GM19351 (cell line): ENCODE measurements around the gene CAPN9.
"Not testable (repeated sequence)": the region's sequence is repeated elsewhere in the genome, so short reads cannot be mapped to it uniquely, and the experiment has no call there.

Experiments
- ATAC-seq: cut with Tn5 transposase; IDR thresholded peaks from one replicate; pipeline ENCODE4 v1.9.1; 2021; ENCODE audit warnings: mild to moderate bottlenecking, moderate library complexity; ENCODE audit not compliant: unreplicated experiment

CAPN9 gene

DNA sequence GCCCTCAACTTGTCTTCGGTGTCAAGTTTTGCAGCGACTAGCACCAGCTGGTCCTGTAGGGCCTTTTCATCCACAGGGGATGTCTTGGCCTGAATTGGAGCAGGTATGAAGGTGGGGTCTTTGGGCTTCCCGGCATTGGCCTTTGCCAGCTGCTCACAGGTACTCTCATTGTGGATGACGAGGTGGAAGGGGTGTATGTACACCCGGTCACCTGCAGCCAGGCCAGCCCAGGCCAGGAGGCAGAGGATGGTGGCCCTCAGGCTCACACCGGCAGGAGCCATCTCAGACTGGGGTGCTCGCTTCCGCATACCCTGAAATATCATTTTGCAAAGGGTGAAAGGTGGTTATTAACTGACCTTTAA, 36.7 kb upstream of the CAPN9 start:
- ATAC-seq = no peak

DNA sequence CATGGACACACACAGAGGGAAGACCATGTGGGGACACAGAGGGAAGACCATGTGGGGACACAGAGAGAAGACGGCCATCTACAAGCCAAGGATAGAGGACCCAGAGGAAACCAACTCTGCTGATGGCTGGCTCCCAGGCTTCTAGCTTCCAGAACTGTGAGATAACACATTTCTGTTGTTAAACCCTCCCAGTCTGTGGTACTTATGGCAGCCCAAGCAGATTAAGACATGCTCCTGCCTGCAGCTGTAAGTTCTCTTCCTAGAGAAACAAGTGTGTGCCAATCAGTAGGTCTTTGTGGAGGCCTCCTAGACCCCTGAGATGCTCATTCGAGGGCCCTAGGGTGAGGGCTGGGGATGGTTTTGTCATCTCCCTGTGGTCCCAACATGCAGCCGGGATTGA, 35.9 kb upstream of the CAPN9 start:
- no peak for ATAC-seq

DNA sequence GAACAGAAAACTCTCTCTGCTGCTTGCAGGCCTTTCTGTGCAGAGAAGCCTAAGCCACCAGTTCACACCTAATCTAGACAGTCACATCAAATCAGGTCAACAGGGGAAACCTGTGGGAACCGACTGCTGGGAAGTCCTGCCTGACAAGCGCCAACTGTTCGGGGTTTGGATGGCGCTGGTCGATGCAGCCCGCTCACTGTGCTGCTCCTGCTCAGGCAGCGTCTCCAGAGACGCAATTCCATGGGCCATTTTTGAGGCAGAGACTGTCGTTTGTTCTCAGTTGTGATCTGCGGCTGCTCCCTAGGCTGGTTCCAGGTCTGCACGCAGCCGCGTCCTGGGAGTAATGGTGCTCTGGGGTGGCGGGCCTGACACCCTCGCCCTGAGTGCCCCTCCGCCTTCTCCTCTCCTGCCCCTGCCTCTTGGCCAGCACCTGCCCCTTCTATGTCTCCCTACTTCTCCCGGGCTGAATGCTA, 34.7 kb upstream of the CAPN9 start:
- no peak for ATAC-seq

DNA sequence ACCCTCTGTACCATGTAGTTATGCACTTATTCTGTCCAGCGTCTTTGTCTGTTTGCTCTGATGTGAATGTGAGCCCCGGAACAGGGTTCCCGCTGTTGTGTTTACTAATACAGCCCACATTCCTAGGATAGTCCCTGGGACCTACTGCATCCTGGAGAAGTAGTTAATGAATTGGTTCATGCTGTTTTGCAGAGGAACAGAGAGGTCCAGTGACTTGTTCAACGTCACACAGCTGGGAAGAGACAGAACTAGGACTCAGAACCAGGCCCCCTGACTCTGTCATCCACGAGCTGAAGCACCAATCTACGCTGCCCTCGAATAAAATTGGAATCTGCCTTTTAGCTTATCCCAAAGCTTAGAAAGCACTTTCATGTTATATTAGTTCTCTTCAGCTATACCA, 34.0 kb upstream of the CAPN9 start:
- no peak for ATAC-seq

DNA sequence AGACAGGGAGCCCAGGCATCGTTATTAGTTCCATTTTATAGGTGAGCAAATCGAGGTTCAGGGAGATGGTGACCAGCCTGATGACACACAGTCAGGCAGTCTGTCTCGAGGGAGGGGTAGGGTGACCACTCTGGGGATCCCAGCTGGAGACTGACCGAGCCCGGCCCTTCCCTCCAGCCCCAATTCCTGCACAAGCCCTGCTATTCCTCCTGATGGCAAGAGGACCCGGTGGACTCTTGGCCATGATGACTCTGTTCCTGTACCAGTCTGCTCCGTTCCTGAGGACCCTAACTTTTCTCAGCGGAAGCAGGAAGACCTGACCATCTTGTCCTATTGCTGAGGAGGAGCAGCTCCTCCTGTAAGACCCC, 33.7 kb upstream of the CAPN9 start:
- ATAC-seq = no peak

DNA sequence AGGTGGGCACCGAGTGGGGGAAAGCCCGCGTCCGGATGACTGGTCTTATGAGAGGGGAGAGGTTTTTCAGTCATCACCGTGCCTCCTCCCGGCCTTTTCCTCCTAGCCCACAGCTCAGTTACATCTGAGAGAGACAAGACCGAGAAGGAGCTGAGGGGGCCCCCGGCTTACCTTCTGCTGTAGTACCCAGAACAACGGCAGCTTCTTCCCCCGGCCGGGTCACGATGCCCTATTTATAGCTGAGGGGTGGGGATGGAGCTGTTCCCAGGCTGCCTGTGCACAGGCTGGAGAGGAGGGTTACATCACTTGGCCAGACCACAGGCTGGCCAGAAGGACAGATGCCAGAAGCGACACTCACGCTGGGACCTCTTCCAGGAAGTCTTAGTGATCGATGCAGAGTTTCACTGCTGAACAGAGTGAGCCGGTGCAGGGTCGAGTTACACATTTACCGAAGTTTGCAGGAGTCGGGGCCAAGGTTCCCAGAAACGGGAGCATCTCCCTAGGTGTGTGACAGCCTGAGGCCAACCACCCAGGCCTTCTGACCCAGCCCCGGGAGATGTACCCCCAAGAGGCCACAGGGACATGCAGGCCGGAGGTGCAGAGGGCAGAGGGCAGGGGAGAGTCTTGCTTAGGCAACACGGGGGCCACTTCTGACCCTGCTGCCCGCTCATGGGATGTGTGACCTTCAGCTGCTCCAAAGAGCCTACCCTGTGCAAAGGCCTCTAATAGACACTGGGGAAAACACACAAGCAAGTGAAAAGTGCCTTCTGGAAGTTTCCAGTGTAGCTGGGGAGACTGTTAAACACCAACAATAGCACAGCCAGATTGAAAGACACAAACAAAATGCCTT, 33.0 kb upstream of the CAPN9 start, which contains the start of gene AGT:
Gene AGT, minus strand, starts transcription at position 208 of the 850 bp plus-strand sequence. CDS start 3,299 bp downstream, outside the sequence.
- no peak for ATAC-seq

DNA sequence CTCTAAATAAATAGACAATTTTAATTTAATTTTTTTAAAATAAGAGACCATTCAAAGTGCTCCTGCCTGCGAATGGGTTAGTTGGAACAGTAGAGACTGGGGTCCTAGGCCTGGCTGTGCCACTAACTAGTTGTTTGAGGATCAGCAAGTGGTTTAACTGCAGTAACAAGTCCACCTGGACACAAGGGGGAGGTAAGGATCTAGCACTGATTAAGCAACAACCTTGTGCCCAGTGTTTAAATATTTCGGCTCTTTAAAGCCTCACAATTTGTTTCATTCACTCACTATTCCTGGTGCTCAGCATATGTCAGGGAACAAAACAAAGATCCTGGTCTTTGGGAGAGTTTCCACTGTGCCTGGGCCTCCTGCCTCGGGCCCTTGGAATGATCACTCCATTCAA, 31.7 kb upstream of the CAPN9 start:
- ATAC-seq = no peak

DNA sequence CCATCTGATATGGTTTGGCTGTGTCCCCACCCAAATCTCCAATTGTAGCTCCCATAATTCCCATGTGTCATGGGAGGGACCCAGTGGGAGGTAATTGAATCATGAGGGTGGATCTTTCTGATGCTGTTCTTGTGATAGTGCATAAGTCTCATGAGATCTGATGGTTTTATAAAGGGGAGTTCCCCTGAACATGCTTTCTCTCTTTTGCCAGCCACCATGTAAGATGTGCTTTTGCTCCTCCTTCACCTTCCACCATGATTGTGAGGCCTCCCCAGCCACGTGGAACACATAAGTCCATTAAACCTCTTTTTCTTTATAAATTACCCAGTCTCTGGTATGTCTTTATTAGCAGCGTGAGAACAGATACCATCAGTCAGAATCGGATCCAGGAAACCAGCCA, 30.7 kb upstream of the CAPN9 start:
- not testable (repeated sequence) for ATAC-seq

DNA sequence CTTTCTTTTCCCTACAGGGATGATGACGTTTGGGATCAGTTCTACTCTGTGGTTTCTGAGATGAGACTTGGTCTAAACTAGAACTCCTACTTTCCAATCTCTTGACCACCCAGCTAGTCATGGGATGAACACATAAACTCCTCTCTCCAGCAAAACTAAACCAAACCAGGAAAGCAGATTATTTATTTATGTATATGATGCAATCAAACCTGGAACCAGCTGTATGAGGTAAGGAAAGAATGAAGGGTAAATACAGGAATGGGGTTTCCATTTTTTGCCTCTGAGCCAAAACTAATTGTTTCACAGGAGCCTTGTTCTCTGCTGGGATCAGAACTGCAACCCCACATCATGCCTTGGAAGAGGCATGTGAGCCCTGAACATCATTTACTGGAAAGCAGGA, 29.9 kb upstream of the CAPN9 start:
- no peak for ATAC-seq

DNA sequence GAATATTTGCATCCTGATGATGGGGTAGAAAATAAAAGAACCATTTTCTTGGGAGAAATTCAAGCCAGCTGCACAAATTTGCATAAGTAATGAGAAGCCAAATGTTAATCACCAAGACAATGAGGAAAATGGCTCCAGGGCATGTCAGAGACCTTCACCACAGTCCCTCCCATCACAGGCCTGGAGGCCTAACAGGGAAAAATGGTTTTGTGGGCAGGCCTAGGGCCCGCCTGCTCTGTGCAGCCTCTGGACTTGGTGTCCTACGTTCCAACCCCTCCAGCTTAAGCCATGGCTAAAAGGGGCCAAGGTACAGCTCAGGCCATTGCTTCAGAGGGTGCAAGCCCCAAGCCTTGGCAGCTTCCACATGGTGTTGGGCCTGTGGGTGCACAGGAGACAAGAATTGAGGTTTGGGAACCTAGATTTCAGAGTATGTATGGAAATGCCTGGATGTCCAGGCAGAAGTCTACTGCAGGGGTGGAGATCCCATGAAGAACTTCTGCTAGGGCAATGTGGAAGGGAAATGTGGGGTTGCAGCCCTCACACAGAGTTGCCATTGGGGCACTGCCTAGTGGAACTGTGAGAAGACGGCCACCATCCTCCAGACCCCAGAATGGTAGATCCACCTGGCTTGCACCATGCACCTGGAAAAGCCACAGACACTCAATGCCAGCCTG, 25.2 kb upstream of the CAPN9 start:
- not testable (repeated sequence) for ATAC-seq

DNA sequence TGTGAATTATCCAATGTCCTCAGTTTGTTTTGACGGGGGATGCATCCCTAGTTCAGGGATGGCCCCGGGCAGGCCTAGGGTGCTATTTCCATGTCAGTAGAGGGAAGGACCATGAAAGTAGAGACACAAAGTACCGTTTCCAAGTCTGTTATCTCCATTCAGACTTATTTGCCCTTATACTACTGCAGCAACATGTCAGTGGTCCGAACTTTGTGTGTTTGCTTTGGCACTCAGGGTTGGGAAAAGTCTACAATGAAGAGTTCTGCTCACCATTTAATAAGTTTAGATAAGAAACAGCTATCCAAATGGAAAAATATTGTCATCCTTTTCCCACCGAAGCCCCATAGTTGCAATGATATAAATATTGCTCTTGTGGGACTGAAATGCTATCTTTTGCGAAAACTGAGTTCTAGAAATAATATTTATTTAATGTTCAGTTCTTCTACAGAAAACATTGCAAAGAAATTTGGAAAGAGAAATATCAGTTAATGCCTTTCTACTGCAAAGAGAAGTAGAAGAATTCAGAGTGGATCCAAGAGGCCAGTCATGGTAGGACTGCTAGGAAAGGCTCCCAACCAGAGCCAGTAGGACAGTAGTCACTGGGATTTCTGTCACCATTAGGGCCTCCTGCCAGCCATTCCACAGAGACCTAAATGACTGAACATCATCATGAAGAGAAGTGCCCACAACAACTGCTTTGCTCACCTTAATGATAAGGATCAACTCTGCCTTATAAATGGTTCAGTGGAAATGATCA, 21.8 kb upstream of the CAPN9 start:
- ATAC-seq = no peak

DNA sequence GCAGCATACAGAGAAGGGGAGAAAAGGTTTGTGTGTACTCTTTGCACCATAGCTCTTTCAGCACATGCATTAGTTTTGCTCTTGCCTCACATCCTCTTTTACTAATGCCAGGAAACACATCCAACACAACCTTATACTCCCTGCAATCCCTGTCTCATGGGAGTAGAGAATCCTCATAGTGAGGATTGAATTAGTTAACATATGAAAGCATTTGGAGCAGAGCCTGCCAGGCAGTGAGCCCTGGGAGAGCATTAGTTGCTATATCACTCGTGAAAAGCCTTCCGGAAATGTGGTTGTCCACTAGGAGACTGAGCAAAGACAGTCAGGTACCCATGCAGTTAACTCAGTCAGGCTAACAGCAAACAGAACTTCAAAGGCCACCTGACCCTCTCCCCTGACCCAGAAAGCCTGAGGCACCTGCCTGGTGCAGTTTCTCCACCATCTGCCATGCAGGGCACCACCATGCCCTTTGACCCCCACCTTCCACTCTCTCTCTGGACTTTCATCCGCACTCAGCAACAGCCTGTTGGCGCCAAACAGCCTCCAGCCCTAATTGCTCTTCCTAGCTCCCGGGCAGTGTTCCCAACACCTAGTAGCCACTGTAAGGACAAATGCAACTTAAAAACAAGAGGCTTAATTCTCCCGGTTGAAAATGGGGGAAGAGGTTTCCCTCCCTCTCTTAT, 18.3 kb upstream of the CAPN9 start:
- no peak for ATAC-seq

DNA sequence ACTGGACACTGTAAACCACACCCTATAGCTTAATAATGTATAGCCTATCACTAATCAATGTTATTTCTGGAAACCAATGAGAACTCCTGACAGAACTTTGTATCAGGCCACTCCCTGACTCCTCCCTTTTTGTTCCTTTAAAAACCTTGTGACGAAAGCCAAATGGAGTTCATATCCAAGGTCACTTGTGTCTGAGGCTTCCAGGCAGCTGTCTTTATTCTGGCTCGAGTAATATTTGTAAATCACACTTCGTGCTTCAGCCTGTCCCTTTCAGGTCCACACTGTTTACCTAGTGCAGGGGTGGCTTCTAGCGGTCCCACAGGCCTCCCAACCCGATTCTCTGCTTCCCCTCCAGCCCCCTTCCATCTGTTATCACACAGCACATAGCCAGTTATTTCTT, 16.2 kb upstream of the CAPN9 start:
- no peak for ATAC-seq

DNA sequence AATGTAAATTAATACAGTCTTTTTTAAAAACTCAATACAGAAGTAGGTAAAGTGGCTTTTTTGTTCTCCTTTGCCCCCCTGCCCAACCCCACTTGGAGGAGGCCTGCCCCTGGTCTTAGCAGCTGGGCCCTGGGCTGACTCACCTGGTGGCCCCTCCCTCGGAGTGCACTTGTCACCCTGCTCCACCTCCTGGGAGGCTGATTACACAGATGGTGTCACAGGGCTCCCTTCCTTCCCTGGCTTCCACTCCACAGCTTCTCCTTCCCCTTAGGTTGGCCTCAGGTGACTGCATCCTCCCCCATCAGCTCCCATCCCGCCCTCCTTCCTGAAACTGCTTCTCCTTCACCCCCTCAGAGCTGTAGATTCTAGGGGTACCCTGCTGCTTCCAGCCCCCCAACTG, 11.7 kb upstream of the CAPN9 start:
- ATAC-seq = no peak

DNA sequence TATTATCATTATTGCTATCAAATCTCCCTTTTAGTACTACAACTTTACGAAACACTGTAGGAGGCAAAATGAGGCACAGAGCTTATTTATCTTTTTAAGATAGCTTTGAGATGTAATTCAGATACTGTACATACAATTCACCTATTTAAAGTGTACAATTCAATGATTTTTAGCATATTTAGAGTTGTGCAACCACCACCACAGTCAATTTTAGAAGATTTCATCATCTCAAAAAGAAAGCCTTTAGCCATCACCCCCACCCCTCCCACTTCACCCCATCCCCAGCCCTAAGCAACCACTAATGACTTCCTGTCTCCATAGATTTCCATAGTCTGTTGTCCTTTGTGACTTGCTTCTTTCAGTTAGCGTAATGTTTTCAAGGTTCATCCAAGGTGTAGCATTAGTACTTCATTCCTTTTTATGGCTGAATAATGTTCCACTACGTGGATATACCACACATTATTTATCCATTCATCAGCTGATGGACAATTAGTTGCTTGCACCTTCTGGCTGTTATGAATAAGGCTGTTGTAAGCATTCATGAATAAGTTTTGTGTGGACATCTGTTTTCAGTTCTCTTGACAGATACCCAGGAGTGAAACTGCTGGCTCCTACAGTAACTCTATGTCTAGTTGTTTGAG, 9.4 kb upstream of the CAPN9 start:
- no peak for ATAC-seq

DNA sequence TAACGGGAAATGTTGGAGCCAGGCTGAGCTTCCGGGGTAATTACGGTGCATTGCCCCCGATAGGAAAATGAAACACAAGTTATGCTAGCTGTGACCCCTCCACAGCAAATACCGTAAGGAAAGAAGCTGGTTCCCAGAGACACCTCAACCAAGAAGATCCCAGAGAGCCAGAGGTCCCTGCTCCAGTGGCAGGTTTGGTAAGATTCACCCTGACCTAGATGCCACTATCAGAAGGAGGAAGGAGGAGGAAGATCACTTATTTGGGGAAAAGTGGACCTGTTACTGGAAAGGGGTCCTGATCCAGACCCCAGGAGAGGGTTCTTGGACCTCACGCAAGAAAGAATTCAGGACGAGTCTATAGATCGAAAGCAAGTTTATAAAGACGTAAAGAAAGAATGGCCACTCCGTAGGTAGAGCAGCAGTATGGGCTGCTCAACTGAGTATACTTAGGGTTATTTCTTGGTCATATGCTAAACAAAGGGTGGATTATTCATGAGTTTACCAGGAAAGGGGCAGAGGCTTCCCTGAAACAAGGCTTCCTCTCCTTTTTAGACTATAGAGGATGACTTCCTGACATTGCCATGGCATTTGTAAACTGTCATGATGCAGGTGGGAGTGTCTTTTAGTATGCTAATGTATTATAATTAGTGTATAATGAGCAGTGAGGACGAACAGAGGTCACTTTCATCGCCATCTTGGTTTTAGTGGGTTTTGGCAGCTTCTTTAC, 7.5 kb upstream of the CAPN9 start:
- no peak for ATAC-seq

DNA sequence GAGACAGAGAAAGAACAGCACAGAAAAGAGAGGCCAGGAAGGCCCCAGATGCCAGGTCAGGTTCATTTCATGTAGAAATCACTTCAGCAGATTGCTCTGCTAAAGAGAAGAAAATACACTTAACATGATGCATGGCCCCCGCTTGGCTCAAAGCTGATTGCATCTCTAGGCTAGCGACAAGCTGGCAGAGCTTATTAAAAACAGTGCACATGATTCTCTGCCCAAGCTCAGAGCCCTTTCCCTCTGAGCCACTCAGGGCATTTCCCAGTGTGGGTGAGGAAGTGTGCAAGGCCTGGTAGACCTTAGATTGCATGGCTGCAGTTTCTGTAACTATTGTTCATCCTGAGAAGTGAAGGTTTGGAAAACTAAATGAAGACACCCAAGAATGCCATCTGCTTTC, 3.3 kb upstream of the CAPN9 start:
- ATAC-seq = no peak

DNA sequence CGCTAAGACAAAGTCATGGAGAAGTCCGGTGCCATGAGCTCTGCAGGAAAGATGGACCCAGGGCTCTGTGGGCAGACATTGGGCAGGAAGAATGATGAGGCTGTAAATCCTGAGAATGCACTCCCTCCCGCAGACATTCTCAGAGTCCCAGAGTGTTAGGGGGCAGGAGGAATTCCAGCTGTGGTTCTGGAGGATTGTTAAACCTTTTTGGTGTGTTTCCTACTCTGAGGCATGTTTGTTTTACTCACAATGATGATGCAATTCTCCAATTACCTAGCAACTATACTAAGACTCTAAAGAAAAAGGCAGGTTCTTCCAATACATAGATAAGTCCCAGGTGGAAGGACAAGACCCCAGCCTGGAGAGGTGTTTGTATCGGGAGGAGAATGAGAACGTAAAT, 2.8 kb upstream of the CAPN9 start:
- no peak for ATAC-seq

DNA sequence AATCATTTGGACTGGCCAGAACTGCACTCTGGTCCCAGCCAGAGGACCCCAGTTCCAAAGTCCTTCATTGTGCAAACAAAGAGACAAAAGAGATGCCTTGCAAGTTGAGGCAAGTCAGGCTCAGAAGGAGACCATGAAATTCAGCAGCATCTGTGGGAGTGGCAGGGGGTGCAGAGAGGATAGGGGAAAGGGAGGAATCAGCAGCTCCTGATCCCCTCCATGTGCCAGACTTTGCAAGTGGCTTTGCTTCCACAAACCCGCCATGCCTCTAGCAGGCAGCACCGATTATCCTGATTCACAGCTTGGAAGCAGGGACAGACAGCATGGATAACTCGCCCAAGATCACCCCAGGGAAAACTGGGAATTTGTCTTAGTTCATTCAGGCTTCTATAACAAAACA, 2.1 kb upstream of the CAPN9 start:
- ATAC-seq = no peak

DNA sequence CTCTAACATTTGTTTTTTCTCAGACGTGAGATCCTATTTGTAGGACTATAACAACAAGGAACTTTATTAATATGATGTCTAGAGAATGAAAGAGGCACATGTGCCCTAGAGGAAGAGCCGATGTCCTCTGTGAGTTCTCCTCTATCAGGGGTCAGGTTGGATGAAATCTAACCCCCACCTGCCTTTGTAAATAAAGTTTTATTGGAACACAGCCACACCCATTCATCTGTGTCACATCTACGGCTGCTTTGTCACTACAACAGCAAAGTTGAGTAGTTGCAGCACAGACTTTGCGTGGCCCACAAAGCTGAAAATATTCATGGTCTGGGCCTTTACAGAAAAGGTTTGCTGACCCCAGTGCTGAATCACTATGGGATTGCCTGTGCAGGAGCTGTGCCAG, 571 bp upstream of the CAPN9 start:
- ATAC-seq = no peak
